IPS-18c (cell line): ENCODE data around the gene PIP5KL1.
A peak's percentile ranks its signal among the peaks of the same experiment; 100 is the strongest.

Source experiments
- H3K4me3 ChIP-seq: 2 replicates; pipeline ENCODE4 v1.7.0; 2013; ENCODE audit warnings: low read depth, mild to moderate bottlenecking, low read length, moderate library complexity; ENCODE audit not compliant: insufficient read depth
- H3K9me3 ChIP-seq: one replicate; pipeline ENCODE4 v1.6.1; 2013; ENCODE audit warnings: mild to moderate bottlenecking, low read length, moderate library complexity; ENCODE audit not compliant: control insufficient read depth, insufficient read depth

Gene PIP5KL1

DNA sequence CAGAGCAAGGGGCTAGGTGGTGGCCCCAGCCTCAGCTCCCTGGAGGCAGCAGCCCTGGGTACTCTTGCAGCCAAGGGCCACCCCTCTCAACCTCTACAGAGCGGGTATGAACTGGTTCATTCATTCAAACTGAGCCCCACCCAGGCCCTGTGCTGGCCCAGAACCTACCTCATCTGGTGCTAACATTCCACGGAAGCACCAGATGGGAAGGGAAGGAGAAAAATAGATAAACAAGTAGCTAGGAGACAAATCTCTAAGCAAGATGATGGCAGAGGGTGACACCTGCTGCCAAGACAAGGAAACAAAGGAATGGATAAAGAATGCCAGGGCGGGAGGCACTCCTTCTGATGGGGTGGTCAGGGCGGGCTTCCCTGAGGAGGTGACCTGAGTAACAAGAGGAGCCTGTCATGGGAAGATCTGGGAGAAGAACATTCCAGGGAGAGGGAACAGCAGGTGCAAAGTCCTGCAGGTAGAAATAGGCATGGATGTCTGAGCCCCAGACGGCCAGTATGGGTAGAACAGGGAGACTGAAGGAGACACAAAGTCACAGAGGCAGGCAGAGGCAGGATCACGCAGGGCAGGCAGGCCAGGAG, 19.9 kb downstream of the PIP5KL1 start:
- peaks cover 4% of the 10 kb centered on the region for H3K9me3 ChIP-seq
- no peak overlapping the region for H3K4me3 ChIP-seq

DNA sequence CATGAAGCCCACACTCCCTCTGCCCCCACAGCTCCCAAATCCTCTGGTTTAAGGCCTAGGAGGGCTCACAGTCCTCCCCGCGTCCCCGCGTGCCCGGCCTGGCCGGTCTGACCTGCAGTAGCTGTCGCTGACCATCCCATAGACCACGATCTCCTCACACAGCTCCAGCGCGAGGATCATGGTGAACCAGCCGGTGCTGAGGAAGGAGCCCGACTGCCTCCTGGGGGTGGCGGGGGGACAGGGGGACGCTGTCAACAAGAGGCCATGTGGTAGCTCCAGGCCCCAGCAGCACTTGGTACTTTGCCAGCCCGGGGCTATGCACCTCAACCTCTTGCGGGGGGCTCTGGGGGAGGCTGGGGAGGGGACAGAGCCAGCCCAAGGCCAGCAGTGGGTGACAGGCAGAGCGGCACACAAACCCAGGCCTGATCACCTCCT, 20.7 kb downstream of the PIP5KL1 start:
- H3K4me3 ChIP-seq: no peak overlapping the region
- peaks cover 4% of the 10 kb centered on the region for H3K9me3 ChIP-seq

DNA sequence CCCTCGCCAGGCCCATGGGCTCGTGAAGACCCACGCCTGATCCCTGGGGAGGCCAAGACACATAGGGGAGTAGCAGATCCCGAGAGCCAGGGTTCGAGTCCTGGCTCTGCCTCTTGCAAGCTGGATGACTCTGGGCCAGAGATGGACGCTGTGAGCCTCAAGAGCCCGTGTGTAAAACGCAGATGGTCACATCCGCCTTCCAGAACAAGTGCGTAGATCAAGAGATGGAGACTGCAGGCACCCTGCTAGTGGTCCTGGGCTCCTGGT, 22.0 kb downstream of the PIP5KL1 start:
- H3K9me3 ChIP-seq: peaks cover 4% of the 10 kb centered on the region
- H3K4me3 ChIP-seq: no peak overlapping the region

- H3K9me3 ChIP-seq: peaks cover 4% of the 10 kb centered on the region
- no peak overlapping the region for H3K4me3 ChIP-seq
Observed at GRCh38 chr9:127907867-127908659, 22.5 kb downstream of the PIP5KL1 start.

DNA sequence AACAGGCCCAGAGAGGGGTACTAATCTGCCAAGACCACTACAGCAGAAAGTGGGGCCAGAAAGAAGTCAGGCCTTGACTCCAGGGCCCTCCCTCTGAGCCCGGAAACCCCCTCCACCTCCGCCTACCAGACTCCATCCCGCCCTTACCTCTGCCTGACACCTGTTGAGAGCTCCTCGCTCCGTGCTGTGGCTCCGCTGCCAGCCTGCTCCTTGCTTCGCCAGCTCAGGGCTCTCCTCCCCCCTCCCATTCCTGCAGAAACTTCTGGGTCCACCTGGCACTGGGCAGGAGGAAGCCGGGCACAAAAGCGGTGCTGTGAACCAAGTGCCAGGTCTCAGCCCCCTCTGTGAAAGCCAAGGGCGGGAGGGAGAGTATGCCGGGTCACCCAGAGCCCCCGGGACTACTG, 24.8 kb downstream of the PIP5KL1 start:
- Histone ChIP-seq H3K9me3 (peaks cover 4% of the 10 kb centered on the region), H3K4me3 (no peak overlapping the region)

DNA sequence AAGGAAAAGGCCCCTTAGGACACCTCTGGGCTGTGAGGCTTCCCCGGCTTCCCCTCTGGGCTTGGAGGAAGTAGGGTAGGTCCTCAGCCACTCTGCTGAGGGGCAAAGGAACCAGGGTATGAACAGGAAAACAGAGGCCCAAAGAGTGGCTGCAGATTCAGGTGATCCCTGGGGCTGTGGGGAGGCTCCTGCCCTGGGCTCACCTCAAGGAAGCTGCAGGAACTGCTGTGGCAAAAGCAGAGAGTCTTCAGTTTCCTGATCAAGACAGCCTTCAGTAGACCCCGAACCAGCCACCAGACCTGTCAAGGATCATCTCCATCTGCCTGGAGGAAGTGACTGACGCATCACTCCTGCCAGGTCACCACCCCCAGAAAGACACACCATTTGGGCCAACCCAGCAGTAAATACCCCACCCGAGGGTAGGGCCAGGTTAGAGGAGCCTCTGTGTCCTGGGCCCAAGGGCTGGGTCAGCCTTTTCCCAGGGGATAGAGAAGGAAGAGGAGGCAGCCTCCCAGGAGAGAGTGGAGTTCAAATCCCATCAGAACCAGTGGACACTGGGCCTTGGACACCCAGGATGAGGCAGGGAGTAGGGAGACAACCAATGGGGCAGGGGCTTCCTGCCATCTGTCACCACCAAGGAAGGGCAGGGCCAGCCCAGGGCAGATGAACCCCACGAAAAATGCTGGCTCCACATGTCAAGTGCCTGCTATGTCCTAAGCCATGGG, 25.4 kb downstream of the PIP5KL1 start:
- H3K9me3 ChIP-seq: peaks cover 4% of the 10 kb centered on the region
- no peak overlapping the region for H3K4me3 ChIP-seq

DNA sequence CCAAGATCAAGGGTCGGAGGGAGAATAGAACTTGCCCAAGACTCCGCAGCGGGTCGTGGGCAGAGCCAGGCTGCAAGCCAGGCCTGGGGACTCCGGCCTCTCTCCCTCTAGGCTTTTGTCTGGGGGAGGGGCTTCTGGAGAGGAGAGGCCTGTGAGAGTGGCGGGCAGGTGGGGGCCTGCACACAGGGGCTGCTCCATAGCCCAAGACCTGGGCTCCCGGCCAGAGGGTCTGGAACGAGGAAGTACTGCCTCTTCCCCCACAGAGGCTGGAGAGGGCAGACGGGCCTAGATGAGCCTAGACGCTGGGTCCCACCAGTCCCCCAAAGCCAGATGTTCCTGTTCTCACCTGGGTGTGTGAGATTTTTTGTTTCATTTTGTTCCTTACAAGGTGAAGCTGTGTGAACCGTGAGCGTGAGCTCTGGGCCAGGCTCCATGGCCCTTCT, 26.0 kb downstream of the PIP5KL1 start:
- no peak overlapping the region for H3K4me3 ChIP-seq

DNA sequence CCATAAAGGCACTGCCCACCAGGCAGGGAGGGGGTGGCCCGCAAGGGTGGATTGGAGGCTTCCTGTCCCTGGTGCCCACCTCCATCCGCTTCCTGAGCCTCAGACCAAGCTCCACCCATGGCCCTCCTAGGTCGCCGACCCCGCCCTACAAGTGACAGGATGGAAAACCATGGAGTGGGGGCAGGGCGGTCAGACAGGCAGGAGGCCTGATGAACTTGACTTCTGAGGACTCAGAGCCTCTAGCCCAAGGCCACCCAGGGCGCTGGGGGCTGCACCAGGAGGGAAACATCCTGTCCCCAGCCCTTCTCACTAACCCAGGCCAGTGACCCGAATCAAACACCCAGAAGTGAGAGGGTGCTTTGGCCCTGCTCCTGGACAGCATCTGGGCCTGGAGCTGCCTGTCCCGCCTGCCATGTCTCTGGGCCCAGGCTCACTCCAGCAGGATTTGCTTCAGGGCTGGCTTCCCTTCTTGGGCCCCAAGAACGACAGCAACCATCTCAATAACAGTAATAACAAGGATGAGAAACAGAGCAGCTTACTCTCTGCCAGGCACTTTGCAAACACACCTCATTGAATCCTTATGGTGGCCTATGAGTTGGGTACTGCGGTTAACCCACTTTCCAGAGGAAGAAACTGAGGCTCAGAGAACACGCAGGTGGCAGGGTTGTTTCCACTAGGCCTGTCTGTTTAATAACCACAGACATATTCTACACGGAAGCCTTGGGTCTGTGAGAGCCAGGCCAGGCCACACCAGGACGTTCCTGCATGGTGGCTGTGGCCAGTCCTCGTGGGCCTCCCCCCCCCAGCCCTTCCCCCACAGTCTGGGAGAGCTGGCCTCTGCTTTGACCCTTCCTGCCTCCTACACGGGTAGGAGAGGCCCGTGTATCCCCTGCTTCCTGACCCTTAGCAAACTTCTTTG, 26.8 kb downstream of the PIP5KL1 start:
- H3K9me3 ChIP-seq: peaks cover 4% of the 10 kb centered on the region
- H3K4me3 ChIP-seq: no peak overlapping the region; the same call in 1 of the 2 replicates

More for the DNA sequence above, 26.0 kb downstream of the PIP5KL1 start:
- H3K9me3 ChIP-seq: peaks cover 4% of the 10 kb centered on the region

- H3K9me3 ChIP-seq: no peaks in the 10 kb centered on the region
- peak within 1 kb of the TSS; percentile 81 for H3K4me3 ChIP-seq
Observed at GRCh38 chr9:127899128-127899943, 31.2 kb downstream of the PIP5KL1 start, which contains the start of gene ST6GALNAC6. Gene ST6GALNAC6 (minus strand): TSS chr9:127899603. CDS start chr9:127897981, 1,622 bp downstream.

- H3K4me3 ChIP-seq: peak overlapping the region; percentile 81
- H3K9me3 ChIP-seq: peaks cover under 1% of the 10 kb centered on the region
Observed at GRCh38 chr9:127898433-127899127, 32.0 kb downstream of the PIP5KL1 start.

DNA sequence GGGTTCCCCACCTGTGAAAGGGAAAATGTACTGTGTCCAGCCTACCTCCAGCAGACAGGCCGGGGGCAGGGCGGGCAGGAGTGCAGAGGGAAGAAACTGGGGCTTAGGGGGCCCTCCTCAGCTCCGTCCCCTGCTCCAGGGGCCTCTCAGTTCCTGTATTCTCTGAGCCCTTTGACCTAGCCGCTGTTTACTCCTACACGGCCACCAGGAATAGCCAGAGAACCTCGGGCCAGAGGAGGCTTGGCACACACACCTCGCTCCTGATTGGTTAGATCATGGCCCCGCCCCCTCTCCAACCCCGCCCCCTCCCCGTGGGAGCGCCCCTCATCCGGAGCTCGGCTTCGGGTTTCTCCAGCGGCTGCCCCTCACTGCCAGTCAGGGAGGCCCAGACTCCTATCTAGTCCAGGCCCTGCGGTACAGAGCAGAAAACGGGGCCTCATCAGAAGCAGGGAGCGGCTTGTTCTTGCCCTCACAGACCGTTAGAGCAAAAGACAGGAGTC, 33.3 kb downstream of the PIP5KL1 start:
- peaks cover 2% of the 10 kb centered on the region for H3K9me3 ChIP-seq
- no peak overlapping the region; the same call in 1 of the 2 replicates for H3K4me3 ChIP-seq

DNA sequence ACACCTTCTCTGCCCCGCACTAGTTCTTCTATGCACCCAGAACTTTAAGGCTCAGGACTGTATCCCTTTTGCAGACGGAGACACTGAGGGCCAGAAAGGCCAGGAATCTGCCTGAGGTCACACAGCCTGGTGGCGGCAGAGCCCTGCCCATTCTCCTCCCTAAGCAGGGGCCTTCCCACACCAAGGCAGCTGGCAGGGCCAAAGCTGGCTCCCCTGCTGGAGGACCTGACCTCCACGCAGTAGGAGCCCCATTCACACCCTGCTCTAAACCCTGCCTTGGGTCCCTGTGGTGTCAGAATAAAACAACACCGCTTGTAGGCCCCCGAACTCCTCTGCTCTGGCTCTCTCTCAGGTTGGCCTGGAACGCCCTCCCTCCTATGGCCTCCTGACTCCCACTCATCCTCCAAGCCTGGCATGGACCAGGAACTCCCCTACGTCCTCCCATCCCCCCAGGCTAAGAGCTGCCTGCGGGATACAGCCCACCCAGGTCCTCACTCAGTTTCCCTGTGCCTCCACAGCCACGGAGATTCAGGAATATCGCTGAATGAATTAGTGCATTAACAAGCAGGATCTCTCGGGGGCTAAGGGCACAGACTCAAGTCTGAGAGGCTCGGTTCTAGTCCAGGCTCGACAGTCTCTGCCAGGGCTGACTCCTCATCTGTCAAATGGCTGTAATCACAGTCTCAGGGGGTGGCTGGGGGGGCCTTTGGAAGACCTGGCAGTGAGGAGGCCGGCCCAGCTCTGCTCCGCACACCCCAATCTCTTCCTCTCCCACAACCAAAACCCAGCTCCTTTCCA, 34.0 kb downstream of the PIP5KL1 start:
- Histone ChIP-seq H3K4me3 (no peak overlapping the region; the same call in 1 of the 2 replicates), H3K9me3 (peaks cover 2% of the 10 kb centered on the region)

- Histone ChIP-seq H3K4me3 (no peak overlapping the region), H3K9me3 (peaks cover 2% of the 10 kb centered on the region)
Observed at GRCh38 chr9:127895811-127896210, 34.8 kb downstream of the PIP5KL1 start.

DNA sequence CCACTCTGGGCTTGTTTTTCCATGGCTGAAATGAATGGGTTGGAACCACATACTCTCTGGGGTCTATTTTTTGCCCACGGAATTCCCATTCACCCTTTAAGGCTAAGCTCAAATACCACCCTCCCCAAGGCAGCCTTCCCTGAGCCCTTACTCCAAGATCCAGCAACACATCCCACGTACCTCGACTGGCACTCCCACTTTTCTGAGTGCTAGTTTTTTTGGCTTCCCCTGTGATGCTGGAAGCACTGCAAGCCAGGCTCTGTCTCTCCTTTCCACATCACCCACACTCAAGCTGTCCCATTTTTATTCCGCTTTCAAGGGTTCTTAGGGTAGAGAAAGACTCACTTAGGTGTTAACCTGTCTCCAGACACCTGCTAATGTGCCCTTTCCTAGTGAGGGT, 37.2 kb downstream of the PIP5KL1 start:
- no peak overlapping the region for H3K4me3 ChIP-seq
- peaks cover 2% of the 10 kb centered on the region for H3K9me3 ChIP-seq

- Histone ChIP-seq H3K4me3 (no peak overlapping the region), H3K9me3 (peaks cover 2% of the 10 kb centered on the region)
Observed at GRCh38 chr9:127892831-127893230, 37.7 kb downstream of the PIP5KL1 start.
